Kidney epithelial cell (primary cell): ENCODE measurements around the gene SEZ6L. TPM values are rescaled to one million over a fixed set of nuclear protein-coding genes. Genes with fewer than 3 reads are reported as not detected.

Experiments used
- DNase-seq: peaks from one replicate; pipeline ENCODE4 v3.0.0-alpha.2; 2010; ENCODE audit warnings: low read depth
- H3K27me3 ChIP-seq: 2 replicates; pipeline ENCODE4 v1.6.0; 2011; ENCODE audit warnings: low read length; ENCODE audit not compliant: control insufficient read depth, insufficient read depth
- H3K36me3 ChIP-seq: 2 replicates; pipeline ENCODE4 v1.5.1; 2011; ENCODE audit warnings: low read length; ENCODE audit not compliant: control insufficient read depth, insufficient read depth
- H3K4me3 ChIP-seq: 2 replicates; pipeline ENCODE4 v1.5.1; 2011; ENCODE audit warnings: low read depth, mild to moderate bottlenecking, control low read depth, low read length
- total RNA-seq: library from RNA; depleted of rRNA; stranded (reverse); fragments of >200 nt; gene quantifications from 2 replicates; pipeline ENCODE4 v1.2.3, GENCODE V29; 2015
- TF ChIP-seq, protein P1 (sequence below): IDR thresholded peaks from 2 replicates; pipeline ENCODE4 v1.5.1; 2011; ENCODE audit warnings: mild to moderate bottlenecking, moderate library complexity, low read length, control low read depth, inconsistent platforms; ENCODE audit not compliant: insufficient read depth, poor library complexity, severe bottlenecking

The SEZ6L gene
- total RNA-seq, 1 donor from 2014 or later, result not detected

DNA sequence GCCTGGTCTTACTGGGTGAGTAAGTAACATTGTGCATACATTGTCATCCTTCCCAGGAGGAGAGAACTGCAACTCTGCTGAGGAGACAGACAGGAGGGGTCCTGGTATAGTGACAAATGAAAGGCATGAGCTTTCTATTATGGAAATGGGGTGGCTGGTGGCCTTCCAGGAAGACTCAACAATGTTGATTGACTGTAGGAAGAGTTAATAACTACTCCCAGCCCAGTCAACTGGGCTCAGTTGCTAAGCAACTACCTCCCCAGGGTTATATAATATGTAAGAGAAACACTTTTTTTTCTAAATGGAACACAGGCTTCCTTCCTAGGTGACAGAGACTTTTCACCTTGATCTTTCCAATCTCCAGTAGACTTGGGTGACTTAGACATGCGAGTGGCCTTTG is 28.2 kb downstream of the SEZ6L start:
- no peaks in the 10 kb centered on the region for H3K27me3 ChIP-seq
- H3K36me3 ChIP-seq, result no peaks in the 10 kb centered on the region
- H3K4me3 ChIP-seq, result no peak overlapping the region
- TF ChIP-seq, protein P1, sequence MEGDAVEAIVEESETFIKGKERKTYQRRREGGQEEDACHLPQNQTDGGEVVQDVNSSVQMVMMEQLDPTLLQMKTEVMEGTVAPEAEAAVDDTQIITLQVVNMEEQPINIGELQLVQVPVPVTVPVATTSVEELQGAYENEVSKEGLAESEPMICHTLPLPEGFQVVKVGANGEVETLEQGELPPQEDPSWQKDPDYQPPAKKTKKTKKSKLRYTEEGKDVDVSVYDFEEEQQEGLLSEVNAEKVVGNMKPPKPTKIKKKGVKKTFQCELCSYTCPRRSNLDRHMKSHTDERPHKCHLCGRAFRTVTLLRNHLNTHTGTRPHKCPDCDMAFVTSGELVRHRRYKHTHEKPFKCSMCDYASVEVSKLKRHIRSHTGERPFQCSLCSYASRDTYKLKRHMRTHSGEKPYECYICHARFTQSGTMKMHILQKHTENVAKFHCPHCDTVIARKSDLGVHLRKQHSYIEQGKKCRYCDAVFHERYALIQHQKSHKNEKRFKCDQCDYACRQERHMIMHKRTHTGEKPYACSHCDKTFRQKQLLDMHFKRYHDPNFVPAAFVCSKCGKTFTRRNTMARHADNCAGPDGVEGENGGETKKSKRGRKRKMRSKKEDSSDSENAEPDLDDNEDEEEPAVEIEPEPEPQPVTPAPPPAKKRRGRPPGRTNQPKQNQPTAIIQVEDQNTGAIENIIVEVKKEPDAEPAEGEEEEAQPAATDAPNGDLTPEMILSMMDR, result no peak
- no peak for DNase-seq

DNA sequence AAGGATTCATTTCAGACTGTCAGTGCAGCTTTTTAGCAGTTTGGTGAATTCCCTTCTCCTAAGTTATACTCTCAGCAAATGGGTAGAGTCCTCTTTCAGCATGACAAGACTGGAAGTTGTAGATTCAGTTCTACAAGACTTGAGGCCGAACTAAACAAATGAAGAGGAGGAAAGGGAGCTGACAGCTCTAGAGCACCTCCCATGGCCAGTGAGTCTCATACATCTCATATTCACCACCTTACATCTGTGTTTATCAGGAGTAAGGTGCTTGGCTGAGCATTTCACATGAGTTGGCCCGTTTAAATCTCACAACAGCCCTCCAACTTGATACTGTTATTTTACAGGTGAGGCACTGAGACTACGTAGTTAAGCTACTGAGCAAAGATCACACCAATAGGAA is 30.4 kb downstream of the SEZ6L start:
- TF ChIP-seq, protein P1, result no peak
- no peaks in the 10 kb centered on the region for H3K27me3 ChIP-seq
- H3K4me3 ChIP-seq, result no peak overlapping the region
- H3K36me3 ChIP-seq, result no peaks in the 10 kb centered on the region
- DNase-seq, result no peak

DNA sequence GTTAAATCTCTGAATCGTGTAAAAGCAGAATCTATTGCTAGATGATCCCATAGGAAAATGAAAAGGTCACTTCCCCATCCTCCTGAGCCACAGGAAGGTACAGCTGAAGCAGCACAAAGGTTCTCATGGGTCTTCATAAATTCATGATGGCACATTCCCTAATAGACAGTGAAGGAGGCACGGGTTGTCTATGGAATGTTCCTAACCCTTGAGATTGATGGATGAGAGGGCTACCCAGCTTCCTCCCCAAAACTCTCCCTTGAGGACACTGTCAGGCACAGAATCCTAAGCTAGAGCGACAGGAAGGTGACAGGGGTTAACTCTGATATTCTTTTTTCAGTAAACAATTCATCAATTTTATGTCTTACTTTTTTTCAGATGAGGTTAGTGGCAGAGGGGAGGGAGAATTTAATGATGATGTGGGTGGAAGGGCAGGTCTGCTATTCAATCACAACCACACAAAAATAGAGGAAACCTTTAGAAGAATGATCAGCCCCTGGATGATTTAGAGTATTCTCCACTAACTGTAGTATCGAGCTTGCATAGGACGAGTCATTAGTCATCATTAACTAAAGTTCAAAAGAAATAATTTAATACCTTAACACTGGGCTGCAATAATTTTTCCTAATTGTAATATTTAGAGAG is 33.1 kb downstream of the SEZ6L start:
- TF ChIP-seq, protein P1, result no peak
- Histone ChIP-seq H3K4me3 (no peak overlapping the region), H3K27me3 (no peaks in the 10 kb centered on the region), H3K36me3 (no peaks in the 10 kb centered on the region)
- no peak for DNase-seq

DNA sequence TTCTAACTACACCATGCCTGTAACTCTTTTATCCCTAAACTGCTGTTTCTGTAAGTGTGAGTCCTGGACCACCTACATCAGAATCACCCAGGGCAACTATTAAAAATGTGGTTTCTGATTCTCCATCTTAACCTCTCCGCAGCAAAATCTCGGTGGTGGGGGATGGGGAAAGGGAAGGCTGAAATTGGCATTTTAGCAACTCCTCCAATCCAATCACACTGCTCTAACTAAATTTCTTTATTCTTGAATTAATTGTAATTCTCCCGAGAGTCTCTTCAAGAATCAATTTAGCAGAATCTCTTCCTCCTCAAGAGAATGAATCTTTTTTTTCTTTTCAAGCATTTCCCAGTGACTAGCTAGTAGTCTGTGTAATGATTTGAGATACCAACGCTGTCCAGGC is 36.2 kb downstream of the SEZ6L start:
- TF ChIP-seq, protein P1, result no peak
- H3K27me3 ChIP-seq, result no peaks in the 10 kb centered on the region

DNA sequence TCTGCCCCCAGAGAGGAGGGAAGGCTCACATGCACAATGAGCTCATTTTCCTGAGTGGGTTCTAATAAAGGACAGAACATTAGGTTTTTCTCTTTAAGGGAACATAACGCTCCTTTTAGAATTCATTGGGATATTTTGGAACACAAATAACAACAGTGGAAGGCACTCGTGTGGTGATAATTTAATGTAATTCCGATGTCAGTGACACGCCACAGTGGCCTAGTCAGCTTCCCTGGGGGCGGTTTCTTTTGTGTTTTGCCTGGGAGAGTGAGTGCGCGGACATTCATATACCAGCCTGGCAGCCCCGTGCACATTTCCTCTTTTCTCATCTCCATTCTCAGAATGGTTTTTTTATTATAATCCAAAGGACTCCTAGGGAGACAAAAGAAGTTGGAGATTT is 41.1 kb downstream of the SEZ6L start:
- Histone ChIP-seq H3K4me3 (no peak overlapping the region), H3K36me3 (no peaks in the 10 kb centered on the region), H3K27me3 (no peaks in the 10 kb centered on the region)
- TF ChIP-seq, protein P1, result no peak
- no peak for DNase-seq

More for the DNA sequence above, 36.2 kb downstream of the SEZ6L start:
- no peak overlapping the region for H3K4me3 ChIP-seq
- DNase-seq, result no peak
- no peaks in the 10 kb centered on the region for H3K36me3 ChIP-seq

DNA sequence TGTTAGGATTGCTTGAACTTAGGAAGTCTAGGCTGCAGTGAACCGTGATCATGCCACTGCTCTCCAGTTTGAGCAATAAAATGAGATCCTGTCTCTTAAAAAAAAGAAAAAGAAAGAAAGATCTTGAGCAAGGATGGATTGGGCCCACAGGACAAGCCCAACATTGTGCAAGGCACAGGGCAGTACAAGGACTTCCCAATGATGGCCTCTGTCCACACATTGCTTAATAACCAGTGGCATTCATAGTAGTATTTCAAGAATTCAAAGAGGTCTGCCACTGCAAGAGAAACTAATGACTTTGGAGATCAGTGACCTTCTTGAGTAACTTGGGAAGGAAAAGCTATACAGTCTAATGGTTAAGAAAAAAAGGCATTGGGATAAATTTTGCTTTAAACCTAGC is 44.6 kb downstream of the SEZ6L start:
- TF ChIP-seq, protein P1, result no peak
- DNase-seq, result no peak
- no peak overlapping the region for H3K4me3 ChIP-seq
- no peaks in the 10 kb centered on the region for H3K27me3 ChIP-seq
- no peaks in the 10 kb centered on the region for H3K36me3 ChIP-seq
